Fibroblast of lung (primary cell): ENCODE data around the gene CXCL13.

Experiments used
- CTCF ChIP-seq, 2 donors: IDR thresholded peaks in 1 of 2; conservative IDR thresholded peaks in 1 of 2; 1 replicate in 1 of 2; 2 replicates in 1 of 2; pipeline ENCODE4 v1.5.1; 2011 to 2012; ENCODE audit warnings: low read length in 2 of 2, control low read depth in 1 of 2, inconsistent platforms in 1 of 2, low read depth in 1 of 2, mild to moderate bottlenecking in 1 of 2
- EZH2 ChIP-seq: IDR thresholded peaks from 2 replicates; pipeline ENCODE4 v1.5.1; 2012; ENCODE audit warnings: low read length, control low read depth, mild to moderate bottlenecking; ENCODE audit errors: missing control alignments

GRCh38 chr4:77617203-77617602 is 11.6 kb downstream of the CXCL13 start:
- no peak for TF ChIP-seq CTCF (conservative IDR thresholded peaks at IDR 0.05 in 1 of 2, IDR thresholded peaks at IDR 0.05 in 1 of 2; ENCODE audit: low read depth in 1 of 2, low read length in 2 of 2)
- no peak for TF ChIP-seq EZH2
